NCI-H345 treated with DMSO at 0.1 percent for 48 hours (cell line): ENCODE results near the gene FOXP4.
"Not testable (repeated sequence)": the region's sequence is repeated elsewhere in the genome, so short reads cannot be mapped to it uniquely, and the experiment has no call there.

Source experiments
- DNase-seq: peaks from one replicate; lab custom pipeline; 2025; ENCODE audit not compliant: unreplicated experiment; lab: John Stamatoyannopoulos, UW

FOXP4 gene

DNA sequence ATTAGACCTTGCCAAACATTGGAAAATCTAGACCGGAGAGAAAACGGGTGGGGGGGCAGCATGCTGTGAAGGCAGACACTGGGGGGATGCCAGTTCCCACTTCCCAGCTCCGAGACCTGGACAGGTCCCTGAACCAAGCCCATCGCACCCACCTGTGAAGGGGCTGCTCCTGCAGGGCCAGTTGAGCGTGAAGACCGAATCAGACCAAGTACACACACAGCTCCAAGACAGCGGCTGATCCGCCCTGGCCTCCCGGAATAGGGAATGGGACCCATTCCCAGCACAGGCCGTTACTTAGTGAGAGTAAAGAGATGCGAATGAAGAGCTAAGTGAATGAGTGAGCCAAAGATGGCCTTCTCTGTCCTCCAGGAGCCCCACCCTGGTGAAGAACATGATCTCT lies 50.6 kb downstream of the FOXP4 start:
- no peak for DNase-seq

DNA sequence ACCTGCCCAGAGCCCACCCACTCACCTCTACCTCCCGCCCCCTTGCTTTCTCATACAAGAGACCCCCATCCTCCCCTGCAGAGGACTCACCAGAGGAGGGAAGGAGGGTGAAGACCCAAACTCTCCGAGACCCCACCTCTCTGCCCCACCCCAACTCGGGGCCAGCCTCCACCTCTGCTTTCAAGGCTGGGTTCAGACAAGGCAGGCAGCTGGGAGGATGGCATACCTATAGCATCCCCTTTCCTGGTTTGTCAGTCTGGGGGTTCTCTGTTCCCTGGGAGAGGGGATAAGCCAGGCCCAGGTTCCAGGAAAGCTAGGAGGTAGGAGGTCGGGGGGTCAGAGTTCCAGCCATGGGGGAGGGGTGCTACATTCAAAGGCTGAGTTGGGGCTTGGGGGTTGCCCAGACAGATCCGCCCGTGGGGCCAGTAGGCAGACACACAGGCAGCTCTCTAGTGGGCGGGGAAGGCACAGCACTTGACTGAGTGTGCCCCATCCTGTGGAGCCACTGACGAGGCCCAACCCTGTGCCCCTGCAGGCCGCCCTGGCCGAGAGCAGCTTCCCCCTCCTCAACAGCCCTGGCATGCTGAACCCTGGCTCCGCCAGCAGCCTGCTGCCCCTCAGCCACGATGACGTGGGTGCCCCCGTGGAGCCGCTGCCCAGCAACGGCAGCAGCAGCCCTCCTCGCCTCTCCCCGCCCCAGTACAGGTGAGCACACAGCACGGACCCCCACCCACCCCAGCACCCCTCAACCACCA lies 51.2 kb downstream of the FOXP4 start:
- no peak for DNase-seq

DNA sequence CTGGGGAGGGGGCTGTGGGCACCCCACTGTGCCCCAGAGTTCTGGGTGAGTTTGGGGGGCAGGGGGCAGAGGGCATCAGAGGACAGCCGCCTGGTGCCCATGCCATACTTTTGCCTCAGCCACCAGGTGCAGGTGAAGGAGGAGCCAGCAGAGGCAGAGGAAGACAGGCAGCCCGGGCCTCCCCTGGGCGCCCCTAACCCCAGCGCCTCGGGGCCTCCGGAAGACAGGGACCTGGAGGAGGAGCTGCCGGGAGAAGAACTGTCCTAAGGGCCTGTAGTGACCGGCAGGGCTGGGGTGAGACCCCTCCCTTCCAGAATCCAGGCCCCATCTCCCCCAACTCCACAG lies 52.5 kb downstream of the FOXP4 start:
- DNase-seq: no peak

DNA sequence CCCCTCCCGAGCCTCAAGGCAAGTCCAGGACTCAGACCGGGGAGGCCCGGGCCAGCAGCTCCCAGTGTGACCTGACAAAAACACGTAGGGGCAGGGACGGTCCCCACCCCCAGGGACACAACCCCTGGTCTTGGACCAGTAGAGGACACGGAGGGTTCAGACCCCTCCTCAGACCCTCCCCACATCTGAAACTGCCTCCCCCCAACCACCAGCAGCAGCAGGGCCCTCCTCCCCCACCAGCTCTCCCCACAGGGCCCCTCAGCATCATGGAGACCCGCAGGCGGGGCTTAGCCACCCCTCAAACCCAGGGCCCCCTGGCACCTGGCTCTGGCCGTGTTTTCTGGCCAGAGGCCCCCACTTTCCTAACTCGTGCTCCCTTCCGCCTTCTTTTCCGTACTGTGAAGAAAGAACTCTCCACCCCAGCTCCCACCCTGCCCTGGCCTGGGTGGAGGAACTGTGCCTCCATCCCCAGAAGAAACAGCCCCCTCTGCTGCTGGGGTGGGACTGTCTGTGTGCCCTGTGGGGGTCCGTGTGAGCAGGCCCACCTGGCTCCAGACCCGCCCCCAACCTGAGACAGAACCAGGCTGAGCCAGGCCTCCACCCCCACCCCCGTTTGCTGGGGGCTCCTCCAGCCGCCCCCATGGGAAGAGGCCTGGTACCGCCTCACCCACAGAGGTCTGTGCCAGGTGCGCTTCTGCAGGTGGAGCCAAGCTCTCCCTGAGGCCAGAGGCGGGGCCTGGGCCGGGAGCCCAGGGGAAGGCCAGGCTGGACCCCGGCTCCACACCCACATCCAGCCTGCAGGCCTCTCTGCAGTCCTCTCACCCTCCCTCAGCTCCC lies 53.1 kb downstream of the FOXP4 start:
- DNase-seq: no peak

DNA sequence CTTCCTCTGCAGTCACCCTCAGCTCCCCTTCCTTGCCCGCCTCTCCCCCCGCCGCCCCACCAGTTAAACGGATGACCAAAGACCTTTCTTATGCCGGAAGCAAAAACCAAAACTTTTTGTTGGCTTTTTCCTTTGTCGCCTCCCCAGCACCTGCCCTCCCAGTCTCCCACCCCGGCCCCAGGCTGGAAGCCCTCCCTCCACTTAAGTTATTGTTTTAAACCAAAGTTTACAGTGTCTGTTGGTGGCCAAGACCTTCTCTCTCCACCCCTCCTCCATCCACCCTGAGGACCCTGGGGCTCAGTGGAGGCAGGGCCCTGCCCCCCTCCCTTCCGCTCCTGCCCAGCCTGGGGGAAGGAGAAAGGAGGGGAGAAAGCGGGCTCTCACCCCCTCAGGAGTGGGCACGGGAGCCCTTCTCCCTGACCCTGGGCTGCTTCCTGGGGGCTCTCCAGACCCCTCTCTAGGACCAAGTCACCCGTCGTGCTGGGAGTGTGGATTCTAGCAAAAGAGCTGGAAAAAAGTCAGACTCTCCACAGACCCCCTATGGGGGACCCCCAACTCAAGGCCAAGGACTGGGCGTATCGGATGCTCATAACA lies 53.8 kb downstream of the FOXP4 start:
- no peak for DNase-seq

DNA sequence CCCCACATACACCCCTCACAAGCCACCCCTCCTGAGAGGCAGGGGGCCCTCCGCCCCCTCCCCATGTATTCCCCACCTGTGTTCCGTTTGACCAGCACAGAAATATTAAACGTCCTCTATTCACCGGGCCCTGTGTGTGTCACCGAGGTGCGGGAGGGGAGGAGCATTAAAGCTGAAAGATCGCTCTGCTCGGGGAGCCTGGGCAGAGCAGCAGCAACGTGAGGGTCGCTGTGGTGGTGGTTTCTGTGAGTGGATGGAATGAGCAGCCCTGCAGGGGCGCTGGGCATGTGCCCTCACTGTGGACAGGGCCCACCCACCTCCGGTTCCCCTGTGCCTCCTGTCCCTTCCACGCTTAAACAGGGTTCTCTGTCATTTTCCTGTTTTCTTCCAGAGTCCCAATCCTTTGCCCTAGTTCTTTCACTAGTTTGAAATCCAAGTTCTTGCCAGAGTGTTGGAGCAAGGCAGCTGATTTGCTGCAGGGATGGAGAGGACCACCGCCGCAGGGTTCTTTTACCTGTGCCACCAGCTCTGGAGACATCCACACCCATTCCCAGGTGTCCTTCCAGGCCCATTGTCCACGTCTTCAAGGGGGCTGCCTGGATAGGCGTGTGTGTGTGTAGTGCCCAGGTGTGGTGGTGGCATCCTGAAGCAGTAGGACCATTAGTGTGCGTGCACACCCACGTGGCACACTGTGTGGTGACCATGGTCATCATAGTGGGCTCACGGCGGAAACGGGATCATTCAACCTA lies 54.5 kb downstream of the FOXP4 start:
- no peak for DNase-seq

DNA sequence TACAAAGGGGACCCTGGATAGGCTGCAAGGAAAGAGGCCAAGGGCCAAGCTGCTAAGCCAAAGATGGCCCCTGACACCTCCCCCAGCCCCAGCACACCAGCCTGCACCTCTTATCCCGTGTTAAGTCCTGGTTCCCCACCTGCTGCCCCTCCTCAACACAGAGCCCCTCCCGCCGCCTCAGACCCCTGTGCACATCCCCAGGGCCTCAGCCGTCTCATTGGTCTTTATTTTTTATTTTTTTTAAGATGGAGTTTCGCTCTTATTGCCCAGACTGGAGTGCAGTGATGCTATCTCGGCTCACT lies 55.0 kb downstream of the FOXP4 start:
- DNase-seq: no peak

DNA sequence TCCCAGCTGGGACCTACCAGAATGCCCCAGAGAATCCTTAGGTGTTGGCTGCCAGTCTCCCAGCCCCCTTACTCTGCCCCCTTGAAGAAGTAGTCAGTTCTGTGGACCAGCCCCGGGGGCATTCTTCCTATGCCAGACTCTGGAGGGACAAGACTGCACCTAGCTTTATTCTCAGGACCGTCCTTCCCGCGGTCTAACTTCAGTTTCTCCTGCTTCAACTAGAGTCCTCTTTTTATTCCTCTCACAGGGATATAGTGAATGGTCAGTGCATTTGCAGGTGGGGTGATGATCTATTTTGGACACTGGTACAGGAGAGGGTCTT lies 56.2 kb downstream of the FOXP4 start:
- DNase-seq: no peak

DNA sequence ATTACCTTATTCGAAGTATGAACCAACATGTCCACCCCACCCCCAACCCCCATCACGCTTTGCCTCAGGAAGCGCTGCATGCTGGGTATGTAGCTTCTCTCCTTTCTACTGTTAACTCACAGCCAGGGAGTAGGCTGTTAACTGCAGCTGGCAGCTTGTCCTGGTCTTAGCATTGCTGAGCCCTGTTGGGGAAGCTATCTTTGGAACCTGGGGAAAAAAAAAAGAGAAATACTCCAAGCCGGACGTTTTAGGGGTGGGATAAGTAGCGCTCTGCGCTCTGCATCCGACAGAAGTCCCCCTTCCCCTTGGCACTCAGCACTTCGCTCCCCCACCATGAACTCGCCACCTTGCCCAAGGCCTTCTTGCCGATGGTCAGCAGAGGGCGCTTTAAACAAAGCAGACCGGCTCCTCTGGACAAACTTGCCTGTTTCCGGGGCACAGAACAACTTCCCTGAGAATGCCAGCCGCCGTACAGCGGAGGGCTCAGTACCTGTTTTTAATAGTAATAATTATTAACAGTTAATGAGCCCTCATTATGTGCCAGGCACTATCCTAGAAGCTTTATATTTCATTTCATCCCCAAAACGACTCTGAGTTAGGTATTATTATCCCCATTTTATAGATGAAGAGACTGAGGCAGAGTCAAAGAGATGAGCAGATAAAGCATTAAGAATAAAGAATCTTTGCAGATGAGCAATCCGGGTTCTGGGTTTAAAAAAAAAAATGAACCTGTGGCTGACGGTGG lies 56.9 kb downstream of the FOXP4 start:
- DNase-seq: peak; percentile 75

DNA sequence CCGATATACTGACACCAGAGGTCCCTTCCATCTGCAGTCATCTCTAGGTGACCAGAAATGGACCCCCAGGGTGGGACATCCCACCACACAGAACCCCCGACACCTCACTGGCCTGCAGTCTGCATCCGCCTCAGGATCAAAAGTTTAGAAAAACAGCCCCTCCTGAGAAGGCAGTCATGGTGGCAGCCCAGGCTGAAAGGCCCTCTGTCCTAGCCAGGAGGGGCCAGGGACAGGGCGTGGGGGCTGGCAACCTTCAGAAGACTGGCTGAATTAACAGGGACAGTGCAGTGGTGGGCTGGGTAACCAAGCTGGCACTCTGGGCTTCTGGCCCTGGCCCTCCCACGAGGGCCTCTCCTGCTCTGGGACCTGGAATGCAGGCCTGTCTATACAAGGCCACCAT lies 57.8 kb downstream of the FOXP4 start:
- DNase-seq: no peak

DNA sequence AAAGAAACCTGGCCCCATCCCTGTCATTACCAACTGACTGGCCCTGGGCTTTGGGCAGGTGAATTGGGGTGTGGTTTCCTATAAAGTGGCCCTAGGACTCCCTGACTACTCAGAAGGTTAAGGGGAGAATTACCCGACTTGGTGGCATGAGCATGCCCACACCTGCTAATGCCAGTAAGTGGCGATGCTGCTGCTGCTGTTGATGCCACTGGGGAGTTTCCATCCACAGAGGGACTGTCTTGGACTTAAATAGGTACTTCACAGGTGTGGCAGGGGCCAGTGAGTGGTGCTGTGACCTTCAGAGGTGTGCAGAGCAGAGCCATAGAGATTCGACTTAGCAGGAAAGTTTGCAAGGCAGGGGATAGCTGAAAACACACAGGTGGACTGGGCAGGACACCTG lies 59.5 kb downstream of the FOXP4 start:
- no peak for DNase-seq

DNA sequence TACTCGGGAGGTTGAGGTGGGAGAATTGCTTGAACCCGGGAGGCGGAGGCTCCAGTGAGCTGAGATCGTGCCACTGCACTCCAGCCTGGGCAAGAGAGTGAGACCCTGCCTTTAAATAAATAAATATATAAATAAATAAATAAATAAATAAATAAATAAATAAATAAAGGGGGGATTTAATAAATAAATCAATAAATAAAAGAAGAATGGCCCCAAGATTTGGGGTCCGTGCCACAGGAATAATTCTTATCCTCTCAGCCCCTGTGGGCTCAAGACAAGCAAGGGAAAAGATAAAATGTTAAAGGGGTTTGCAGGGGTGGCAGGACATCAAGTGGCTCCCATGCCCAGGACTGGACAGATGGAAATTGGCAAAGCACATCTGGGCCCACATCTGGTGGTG lies 60.9 kb downstream of the FOXP4 start:
- no peak for DNase-seq

DNA sequence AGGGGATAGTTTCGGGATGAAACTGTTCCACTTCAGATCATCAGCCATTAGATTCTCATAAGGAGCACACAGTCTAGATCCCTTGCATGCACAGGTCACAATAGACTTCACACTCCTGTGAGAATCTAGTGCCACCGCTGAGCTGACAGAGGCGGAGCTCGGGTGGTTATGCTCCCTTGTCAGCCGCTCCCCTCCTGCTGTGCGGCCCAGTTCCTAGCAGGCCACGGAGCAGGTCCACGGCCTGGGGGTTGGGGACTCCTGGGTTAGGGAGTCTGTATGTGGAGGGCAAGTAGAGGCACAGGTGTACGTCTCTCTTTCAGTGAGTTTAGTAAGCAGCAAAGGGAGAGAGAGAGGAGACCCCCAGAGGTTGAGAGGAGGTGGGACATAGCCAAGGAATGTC lies 61.6 kb downstream of the FOXP4 start:
- DNase-seq: no peak

DNA sequence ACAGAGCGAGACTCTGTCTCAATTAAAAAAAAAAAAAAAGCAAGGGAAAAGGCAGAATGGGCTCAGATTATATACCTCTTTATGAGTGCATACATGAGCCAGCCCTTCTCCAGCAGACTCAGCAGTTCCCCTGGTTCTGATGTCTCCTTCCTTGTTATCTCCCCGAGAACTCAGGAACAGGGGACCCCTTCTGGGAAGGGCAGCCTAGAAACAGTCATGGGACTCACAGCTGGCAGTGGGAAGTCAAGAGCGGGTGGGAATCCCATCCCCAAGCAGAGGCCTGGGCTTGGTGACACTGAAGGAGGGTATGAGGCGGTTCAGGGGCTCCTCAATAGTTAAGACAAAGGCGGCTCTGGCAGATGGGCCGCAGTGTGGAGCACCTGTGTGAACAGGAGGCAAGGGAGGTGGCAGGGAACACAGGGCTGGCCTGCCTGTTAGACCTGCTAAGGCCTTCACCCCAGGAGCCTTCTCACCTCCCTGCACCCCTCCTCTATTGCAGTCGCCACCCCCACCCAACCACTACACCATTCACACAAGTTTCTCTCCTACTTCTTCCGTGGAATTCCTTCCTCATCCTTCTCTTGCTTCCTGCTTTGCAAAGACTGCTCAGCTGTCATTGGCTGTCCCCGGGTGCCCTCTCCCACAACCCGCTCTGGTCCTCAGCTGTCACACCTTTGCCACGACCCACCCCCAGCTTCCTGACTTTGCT lies 62.4 kb downstream of the FOXP4 start:
- no peak for DNase-seq

DNA sequence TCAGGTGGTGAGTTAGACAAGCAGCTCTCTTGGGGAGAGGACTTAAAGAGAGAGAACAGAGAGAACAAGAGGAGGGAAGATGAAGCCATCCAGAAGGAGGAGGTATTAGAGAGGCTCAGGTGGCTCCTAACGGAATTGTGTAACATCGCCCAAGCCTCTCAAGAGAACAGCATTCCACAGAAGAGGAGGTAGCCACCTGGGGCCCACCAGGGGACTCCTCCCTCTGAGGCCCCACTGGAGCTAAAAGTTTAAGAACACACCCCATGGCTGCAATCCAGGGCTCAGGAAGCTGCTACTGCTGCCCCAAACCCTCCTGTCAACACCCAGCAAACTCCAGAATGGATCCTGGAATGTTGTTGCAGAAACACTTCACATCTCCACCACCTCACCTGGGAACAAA lies 68.5 kb downstream of the FOXP4 start:
- no peak for DNase-seq

DNA sequence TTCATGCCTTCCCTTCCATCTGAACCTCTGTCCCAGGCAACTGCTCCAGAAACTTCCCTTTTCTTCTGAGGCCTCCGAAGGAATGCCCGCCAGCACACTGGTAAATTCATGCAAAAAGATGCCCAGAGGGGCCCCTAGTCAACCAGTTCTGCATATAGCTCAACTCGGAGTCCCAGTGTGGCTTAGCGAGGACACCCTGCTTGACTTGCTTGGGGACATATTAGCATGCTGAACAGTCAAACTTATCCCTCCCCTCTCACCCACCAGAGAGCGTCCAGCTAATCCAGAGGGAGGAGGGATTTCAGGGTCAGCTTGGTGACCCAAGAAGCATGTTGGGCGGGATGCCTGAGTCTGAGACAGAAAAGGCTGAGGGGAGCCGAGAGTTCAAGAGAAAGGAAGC lies 69.1 kb downstream of the FOXP4 start:
- DNase-seq: no peak

DNA sequence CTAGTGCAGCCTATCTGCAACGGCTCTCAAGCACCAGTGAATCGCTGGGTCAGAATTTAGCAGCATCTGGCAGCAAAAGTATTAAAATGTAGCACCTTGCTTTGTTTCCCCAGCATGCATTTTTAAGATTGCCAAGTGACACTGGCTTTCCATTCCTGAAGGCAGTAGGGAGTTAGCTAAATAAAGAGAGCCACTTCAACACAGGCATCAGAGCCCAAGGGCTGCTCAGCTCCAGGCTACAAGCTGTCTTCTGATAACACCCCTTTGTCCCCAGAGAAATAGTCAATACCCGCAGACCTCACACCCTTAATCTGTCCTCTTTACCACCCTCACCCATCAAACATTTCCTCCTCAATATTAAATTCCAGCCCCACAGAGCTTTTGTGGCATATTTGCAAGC lies 72.4 kb downstream of the FOXP4 start:
- no peak for DNase-seq

DNA sequence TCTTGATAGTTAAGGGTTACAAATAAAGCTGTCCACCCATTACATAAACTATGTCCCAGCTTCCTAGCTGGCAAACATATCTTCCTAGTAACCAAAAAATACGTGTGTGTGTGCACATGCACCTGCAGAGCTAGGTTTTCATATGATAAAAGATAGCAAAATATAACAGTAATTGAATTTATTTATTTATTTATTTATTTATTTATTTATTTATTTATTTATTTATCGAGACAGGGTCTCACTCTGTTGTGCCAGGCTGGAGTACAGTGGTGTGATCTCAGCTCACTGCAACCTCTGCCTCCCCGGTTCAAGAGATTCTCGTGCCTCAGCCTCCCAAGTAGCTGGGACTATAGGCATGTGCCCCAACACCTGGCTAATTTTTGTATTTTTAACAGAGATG lies 73.0 kb downstream of the FOXP4 start:
- not testable (repeated sequence) for DNase-seq

DNA sequence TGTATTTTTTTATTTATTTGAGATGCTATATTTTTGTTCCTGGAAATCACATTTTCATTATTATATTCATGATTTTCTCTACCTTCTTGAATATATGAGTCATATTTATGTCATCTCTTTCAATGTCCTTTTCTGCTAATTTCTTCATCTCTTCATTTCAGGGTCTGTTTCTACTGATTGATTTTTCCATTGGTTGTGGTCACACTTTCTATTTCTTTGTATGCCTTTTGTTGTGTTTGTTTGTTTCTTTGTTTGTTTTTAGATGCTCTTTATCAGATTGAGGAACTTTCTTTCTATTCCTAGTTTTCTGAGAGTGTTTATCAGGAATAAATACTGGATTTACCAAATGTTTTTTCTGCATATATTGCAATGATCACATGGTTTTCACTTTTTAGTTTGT lies 75.2 kb downstream of the FOXP4 start:
- DNase-seq: no peak

DNA sequence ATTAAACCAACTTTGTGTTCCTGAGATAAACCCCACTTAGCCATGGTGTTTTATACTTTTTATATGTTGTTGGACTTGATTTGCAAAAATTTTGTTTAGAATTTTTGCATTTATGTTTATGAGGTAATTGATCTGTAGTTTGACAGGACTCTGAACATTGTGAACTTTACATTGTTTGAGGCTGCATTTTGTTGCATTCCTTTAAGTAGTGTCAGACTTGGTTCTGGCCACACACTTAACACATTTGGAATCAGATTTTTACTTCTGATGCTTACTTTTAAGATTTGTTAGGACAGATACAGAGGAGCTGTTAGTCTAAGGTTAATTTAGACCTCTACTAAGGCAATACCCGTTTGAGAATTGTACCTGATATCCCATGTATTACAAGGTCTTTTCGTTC lies 75.6 kb downstream of the FOXP4 start:
- no peak for DNase-seq
